ENCODE results near the gene BLOC1S1.

DNA sequence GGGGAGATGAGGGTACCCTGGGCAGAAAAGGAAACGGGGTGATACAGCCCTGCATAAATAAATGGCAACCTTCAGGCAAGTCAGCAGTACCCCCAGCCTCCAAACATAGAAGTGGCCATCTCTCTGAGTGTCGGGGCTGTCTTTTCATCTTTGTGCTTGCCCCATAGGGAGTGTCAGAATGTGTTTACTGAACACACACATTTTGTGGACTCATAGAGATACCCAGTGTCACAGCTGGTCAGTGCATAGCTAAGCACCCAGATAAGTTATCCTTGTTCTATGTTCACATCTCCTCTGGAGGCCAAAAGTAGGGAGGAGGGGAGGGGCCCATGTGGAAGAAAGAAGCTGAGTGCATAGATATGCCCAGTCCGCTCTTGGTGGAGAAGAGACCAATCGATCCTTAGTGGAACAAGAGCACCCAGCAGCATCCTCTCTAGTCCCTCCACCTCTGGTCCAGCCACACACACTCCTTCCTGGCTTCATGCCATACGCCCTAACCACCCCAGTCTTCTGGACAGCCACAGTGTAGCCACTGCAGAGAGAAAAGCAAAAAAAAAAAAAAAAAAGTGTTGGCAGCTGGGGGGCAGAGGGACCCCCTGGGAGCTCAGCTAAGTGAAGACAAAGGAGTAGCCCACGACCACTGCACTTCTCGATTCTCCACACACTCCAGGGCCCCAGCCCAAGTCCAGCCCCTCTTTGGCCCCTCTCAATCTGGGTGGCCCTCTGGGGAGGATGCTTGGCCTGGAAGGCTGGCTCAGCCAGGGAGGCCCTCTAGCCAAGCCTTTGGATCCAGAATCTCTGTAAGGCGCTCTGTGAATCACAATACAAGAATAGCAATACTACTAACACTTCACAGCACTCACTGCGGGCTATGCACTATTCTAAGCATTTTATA lies 10.8 kb upstream of the BLOC1S1 start:
- TF ChIP-seq FOS (IDR thresholded peaks at IDR 0.05; ENCODE audit: low read depth, low read length) (no peak), SMC3 (IDR thresholded peaks at IDR 0.05; ENCODE audit: low read depth, low read length) (no peak), POLR2A (IDR thresholded peaks at IDR 0.05; ENCODE audit: low read depth, low read length) (no peak), CEBPB (IDR thresholded peaks at IDR 0.05; ENCODE audit: low read depth, low read length) (no peak), RCOR1 (IDR thresholded peaks at IDR 0.05; ENCODE audit: insufficient replicate concordance, low read length) (no peak), BHLHE40 (IDR thresholded peaks at IDR 0.05; ENCODE audit: low read depth, low read length) (no peak), RFX5 (IDR thresholded peaks at IDR 0.05; ENCODE audit: low read depth, low read length) (no peak), MAFK (IDR thresholded peaks at IDR 0.05; ENCODE audit: low read depth, low read length) (no peak), CHD1 (IDR thresholded peaks at IDR 0.05; ENCODE audit: low read depth, low read length) (no peak), RAD21 (IDR thresholded peaks at IDR 0.05; ENCODE audit: low read length) (no peak), MXI1 (IDR thresholded peaks at IDR 0.05; ENCODE audit: borderline replicate concordance, low read depth, low read length) (no peak)
- TF ChIP-seq, protein P1, sequence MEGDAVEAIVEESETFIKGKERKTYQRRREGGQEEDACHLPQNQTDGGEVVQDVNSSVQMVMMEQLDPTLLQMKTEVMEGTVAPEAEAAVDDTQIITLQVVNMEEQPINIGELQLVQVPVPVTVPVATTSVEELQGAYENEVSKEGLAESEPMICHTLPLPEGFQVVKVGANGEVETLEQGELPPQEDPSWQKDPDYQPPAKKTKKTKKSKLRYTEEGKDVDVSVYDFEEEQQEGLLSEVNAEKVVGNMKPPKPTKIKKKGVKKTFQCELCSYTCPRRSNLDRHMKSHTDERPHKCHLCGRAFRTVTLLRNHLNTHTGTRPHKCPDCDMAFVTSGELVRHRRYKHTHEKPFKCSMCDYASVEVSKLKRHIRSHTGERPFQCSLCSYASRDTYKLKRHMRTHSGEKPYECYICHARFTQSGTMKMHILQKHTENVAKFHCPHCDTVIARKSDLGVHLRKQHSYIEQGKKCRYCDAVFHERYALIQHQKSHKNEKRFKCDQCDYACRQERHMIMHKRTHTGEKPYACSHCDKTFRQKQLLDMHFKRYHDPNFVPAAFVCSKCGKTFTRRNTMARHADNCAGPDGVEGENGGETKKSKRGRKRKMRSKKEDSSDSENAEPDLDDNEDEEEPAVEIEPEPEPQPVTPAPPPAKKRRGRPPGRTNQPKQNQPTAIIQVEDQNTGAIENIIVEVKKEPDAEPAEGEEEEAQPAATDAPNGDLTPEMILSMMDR (conservative IDR thresholded peaks at IDR 0.05; ENCODE audit: low read depth, low read length): no peak
- TF ChIP-seq, protein P2, sequence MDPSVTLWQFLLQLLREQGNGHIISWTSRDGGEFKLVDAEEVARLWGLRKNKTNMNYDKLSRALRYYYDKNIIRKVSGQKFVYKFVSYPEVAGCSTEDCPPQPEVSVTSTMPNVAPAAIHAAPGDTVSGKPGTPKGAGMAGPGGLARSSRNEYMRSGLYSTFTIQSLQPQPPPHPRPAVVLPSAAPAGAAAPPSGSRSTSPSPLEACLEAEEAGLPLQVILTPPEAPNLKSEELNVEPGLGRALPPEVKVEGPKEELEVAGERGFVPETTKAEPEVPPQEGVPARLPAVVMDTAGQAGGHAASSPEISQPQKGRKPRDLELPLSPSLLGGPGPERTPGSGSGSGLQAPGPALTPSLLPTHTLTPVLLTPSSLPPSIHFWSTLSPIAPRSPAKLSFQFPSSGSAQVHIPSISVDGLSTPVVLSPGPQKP (IDR thresholded peaks at IDR 0.05; ENCODE audit: borderline replicate concordance, low read depth, low read length): no peak
- TF ChIP-seq, protein P3, sequence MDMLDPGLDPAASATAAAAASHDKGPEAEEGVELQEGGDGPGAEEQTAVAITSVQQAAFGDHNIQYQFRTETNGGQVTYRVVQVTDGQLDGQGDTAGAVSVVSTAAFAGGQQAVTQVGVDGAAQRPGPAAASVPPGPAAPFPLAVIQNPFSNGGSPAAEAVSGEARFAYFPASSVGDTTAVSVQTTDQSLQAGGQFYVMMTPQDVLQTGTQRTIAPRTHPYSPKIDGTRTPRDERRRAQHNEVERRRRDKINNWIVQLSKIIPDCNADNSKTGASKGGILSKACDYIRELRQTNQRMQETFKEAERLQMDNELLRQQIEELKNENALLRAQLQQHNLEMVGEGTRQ (IDR thresholded peaks at IDR 0.05; ENCODE audit: low read depth, low read length): no peak

Measured in IMR-90 (cell line).